Smooth muscle cell (in vitro differentiated cells): ENCODE results near the gene ARID1B. TPM values are rescaled to one million over a fixed set of nuclear protein-coding genes. Genes with fewer than 3 reads are reported as not detected.
A peak's percentile ranks its signal among the peaks of the same experiment; 100 is the strongest.

Source experiments
- DNase-seq: peaks from one replicate; lab custom pipeline; 2025; ENCODE audit not compliant: unreplicated experiment; lab: John Stamatoyannopoulos, UW
- H2AFZ ChIP-seq: fragments of 200-600 bp; sonication (generic); 2 replicates; pipeline ENCODE4 v1.6.0; 2016; ENCODE audit warnings: antibody characterized with exemption, low read depth, mild to moderate bottlenecking
- H3F3A ChIP-seq: fragments of 200-600 bp; sonication (generic); 2 replicates; pipeline ENCODE4 v1.6.0; 2017; ENCODE audit warnings: antibody characterized with exemption, low read depth
- H3K27ac ChIP-seq: fragments of 200-600 bp; sonication (generic); 2 replicates; pipeline ENCODE4 v1.5.1; 2016; ENCODE audit warnings: low read depth, mild to moderate bottlenecking
- H3K27me3 ChIP-seq: fragments of 200-600 bp; sonication (generic); 2 replicates; pipeline ENCODE4 v1.6.1; 2016; ENCODE audit warnings: low read depth, mild to moderate bottlenecking
- H3K36me3 ChIP-seq: fragments of 200-600 bp; sonication (generic); 2 replicates; pipeline ENCODE4 v1.5.1; 2016; ENCODE audit warnings: low read depth
- H3K4me1 ChIP-seq: fragments of 200-600 bp; sonication (generic); 2 replicates; pipeline ENCODE4 v1.5.1; 2016; ENCODE audit warnings: low read depth
- H3K4me2 ChIP-seq: fragments of 200-600 bp; sonication (generic); 2 replicates; pipeline ENCODE4 v1.6.0; 2016; ENCODE audit warnings: mild to moderate bottlenecking
- H3K4me3 ChIP-seq: fragments of 200-600 bp; sonication (generic); 2 replicates; pipeline ENCODE4 v1.5.1; 2016; ENCODE audit warnings: mild to moderate bottlenecking
- H3K79me2 ChIP-seq: fragments of 200-600 bp; sonication (generic); 2 replicates; pipeline ENCODE4 v1.6.0; 2016; ENCODE audit warnings: low read depth, mild to moderate bottlenecking
- H3K9ac ChIP-seq: fragments of 200-600 bp; sonication (generic); 2 replicates; pipeline ENCODE4 v1.6.0; 2016; ENCODE audit warnings: low read depth
- H3K9me3 ChIP-seq: fragments of 200-600 bp; sonication (generic); replicated peaks from 2 replicates; pipeline ENCODE4 v1.5.1; 2016; ENCODE audit warnings: low read depth
- H4K20me1 ChIP-seq: fragments of 200-600 bp; sonication (generic); 2 replicates; pipeline ENCODE4 v1.6.0; 2016; ENCODE audit warnings: low read depth
- WGBS: methylation state at CpG from one replicate; pipeline ENCODE4 v1.1.7; 2016; ENCODE audit warnings: low lambda C conversion rate; 5-methylcytosine and 5-hydroxymethylcytosine counted together
- polyA plus RNA-seq: library from polyadenylated mRNA; unstranded; fragments of >200 nt; fragmentation: Nextera tagmentation; extraction: Ambion mirVana; gene quantifications from 2 replicates; pipeline ENCODE4 v1.2.1, GENCODE V29; 2016
- total RNA-seq: library from RNA; depleted of rRNA; stranded (reverse); fragments of >200 nt; gene quantifications from 2 replicates; pipeline ENCODE4 v1.2.3, GENCODE V29; 2014
- TF ChIP-seq, protein P1 (sequence below): fragments of 200-600 bp; sonication (generic); IDR thresholded peaks from 2 replicates; pipeline ENCODE4 v1.5.1; 2017; ENCODE audit warnings: borderline replicate concordance, mild to moderate bottlenecking, antibody characterized with exemption; ENCODE audit not compliant: insufficient read depth, poor library complexity, severe bottlenecking

Gene ARID1B
- total and polyA plus RNA-seq, 2 experiments from 2014 or later: 30.1 to 65.4 TPM

- no peaks in the 10 kb centered on the region for H3F3A ChIP-seq
- H3K4me2 ChIP-seq: no peak overlapping the region
- H3K4me1 ChIP-seq: no peaks in the 10 kb centered on the region
- H3K27ac ChIP-seq: peak overlapping the region; percentile 8
- WGBS: 93% methylated on average over 15 of the region's 15 CpGs
- H3K36me3 ChIP-seq: peaks cover 20% of the 10 kb centered on the region
- H2AFZ ChIP-seq: no peak overlapping the region
- no peaks in the 10 kb centered on the region for H3K9me3 ChIP-seq
- H4K20me1 ChIP-seq: peaks cover 18% of the 10 kb centered on the region
- no peak overlapping the region for H3K4me3 ChIP-seq
- TF ChIP-seq, protein P1, sequence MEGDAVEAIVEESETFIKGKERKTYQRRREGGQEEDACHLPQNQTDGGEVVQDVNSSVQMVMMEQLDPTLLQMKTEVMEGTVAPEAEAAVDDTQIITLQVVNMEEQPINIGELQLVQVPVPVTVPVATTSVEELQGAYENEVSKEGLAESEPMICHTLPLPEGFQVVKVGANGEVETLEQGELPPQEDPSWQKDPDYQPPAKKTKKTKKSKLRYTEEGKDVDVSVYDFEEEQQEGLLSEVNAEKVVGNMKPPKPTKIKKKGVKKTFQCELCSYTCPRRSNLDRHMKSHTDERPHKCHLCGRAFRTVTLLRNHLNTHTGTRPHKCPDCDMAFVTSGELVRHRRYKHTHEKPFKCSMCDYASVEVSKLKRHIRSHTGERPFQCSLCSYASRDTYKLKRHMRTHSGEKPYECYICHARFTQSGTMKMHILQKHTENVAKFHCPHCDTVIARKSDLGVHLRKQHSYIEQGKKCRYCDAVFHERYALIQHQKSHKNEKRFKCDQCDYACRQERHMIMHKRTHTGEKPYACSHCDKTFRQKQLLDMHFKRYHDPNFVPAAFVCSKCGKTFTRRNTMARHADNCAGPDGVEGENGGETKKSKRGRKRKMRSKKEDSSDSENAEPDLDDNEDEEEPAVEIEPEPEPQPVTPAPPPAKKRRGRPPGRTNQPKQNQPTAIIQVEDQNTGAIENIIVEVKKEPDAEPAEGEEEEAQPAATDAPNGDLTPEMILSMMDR: no peak
- H3K9ac ChIP-seq: no peak overlapping the region
- H3K79me2 ChIP-seq: no peaks in the 10 kb centered on the region
- no peak for DNase-seq
- H3K27me3 ChIP-seq: no peaks in the 10 kb centered on the region
These were observed 421.5 kb downstream of the ARID1B start for GRCh38 chr6:157198425-157199279.

- WGBS: 96% methylated on average over 10 of the region's 10 CpGs
- no peak overlapping the region for H3K27ac ChIP-seq
These were observed 422.9 kb downstream of the ARID1B start for GRCh38 chr6:157200117-157200516.

GRCh38 chr6:157200611-157201010 is 423.4 kb downstream of the ARID1B start:
- H3K9me3 ChIP-seq: no peaks in the 10 kb centered on the region
- no peak overlapping the region for H3K27ac ChIP-seq
- H3K4me2 ChIP-seq: no peak overlapping the region
- WGBS: 98% methylated on average over 17 of the region's 17 CpGs
- peaks cover 19% of the 10 kb centered on the region for H4K20me1 ChIP-seq
- H3K4me1 ChIP-seq: no peaks in the 10 kb centered on the region
- H3K4me3 ChIP-seq: no peak overlapping the region
- no peaks in the 10 kb centered on the region for H3K79me2 ChIP-seq
- no peaks in the 10 kb centered on the region for H3K27me3 ChIP-seq
- peaks cover 25% of the 10 kb centered on the region for H3K36me3 ChIP-seq
- no peak overlapping the region for H3K9ac ChIP-seq
- TF ChIP-seq, protein P1: no peak
- DNase-seq: no peak
- H2AFZ ChIP-seq: no peak overlapping the region
- H3F3A ChIP-seq: no peaks in the 10 kb centered on the region

More at GRCh38 chr6:157200117-157200516, 422.9 kb downstream of the ARID1B start:
- DNase-seq: no peak
- Histone ChIP-seq H3K27me3 (no peaks in the 10 kb centered on the region), H3F3A (no peaks in the 10 kb centered on the region), H3K4me1 (no peaks in the 10 kb centered on the region), H3K4me3 (no peak overlapping the region), H3K4me2 (no peak overlapping the region), H3K9ac (no peak overlapping the region), H3K79me2 (no peaks in the 10 kb centered on the region), H3K9me3 (no peaks in the 10 kb centered on the region), H3K36me3 (peaks cover 25% of the 10 kb centered on the region), H2AFZ (no peak overlapping the region), H4K20me1 (peaks cover 19% of the 10 kb centered on the region)
- TF ChIP-seq, protein P1: no peak

- Histone ChIP-seq H4K20me1 (peaks cover 19% of the 10 kb centered on the region), H3K9ac (no peak overlapping the region), H3K27ac (no peak overlapping the region), H3K4me3 (no peak overlapping the region), H3K4me1 (no peaks in the 10 kb centered on the region), H3K4me2 (no peak overlapping the region), H3K36me3 (peaks cover 30% of the 10 kb centered on the region), H3K79me2 (no peaks in the 10 kb centered on the region), H3F3A (no peaks in the 10 kb centered on the region), H3K27me3 (no peaks in the 10 kb centered on the region), H3K9me3 (no peaks in the 10 kb centered on the region), H2AFZ (no peak overlapping the region)
- TF ChIP-seq, protein P1: no peak
- WGBS: 95% methylated on average over 17 of the region's 17 CpGs
- no peak for DNase-seq
These were observed 423.9 kb downstream of the ARID1B start for GRCh38 chr6:157201083-157201482.
